H1 (cell line): ENCODE results near the gene OR4E2. TPM values are rescaled to one million over a fixed set of nuclear protein-coding genes. Genes with fewer than 3 reads are reported as not detected.

Source experiments
- CTCF ChIA-PET: fragments of 300-600 bp; sonication (Branson Sonifier 250); formaldehyde crosslinking; loops from one replicate; lab custom pipeline; 2021; ENCODE audit not compliant: partially characterized antibody; lab: Charles Lee
- POLR2A ChIA-PET: fragments of 300-600 bp; sonication (Branson Sonifier 250); formaldehyde crosslinking; loops from one replicate; lab custom pipeline; 2021; ENCODE audit warnings: inconsistent platforms; ENCODE audit not compliant: partially characterized antibody; lab: Charles Lee
- DNase-seq, 2 experiments: peaks; one replicate each; pipeline versions ENCODE4 v3.0.0 to v3.0.0-alpha.2; 2010 to 2022; ENCODE audit warnings: low spot score in 2 of 2, low read depth in 1 of 2, mixed read lengths in 1 of 2
- FAIRE-seq: peaks from 2 replicates; lab custom pipeline; 2011; peaks lifted over from hg19 to GRCh38; lab: Jason Lieb, UNC
- H2AFZ ChIP-seq: 2 replicates; pipeline ENCODE4 v1.8.1; 2012; ENCODE audit warnings: low read length, inconsistent platforms
- H2AK5ac ChIP-seq: 2 replicates; pipeline ENCODE4 v1.6.1; 2013; ENCODE audit warnings: low read depth, low read length
- H2BK120ac ChIP-seq: replicated peaks from 2 replicates; pipeline ENCODE3; 2013; ENCODE audit warnings: low read depth, low read length, inconsistent platforms
- H2BK12ac ChIP-seq: 2 replicates; pipeline ENCODE4 v1.6.1; 2013; ENCODE audit warnings: low read depth, low read length
- H2BK15ac ChIP-seq: 2 replicates; pipeline ENCODE4 v1.6.1; 2013; ENCODE audit warnings: low read length
- H2BK20ac ChIP-seq: 2 replicates; pipeline ENCODE4 v1.6.1; 2013; ENCODE audit warnings: low read length
- H2BK5ac ChIP-seq: 2 replicates; pipeline ENCODE4 v1.6.1; 2013; ENCODE audit warnings: low read depth, low read length
- H3K14ac ChIP-seq: 2 replicates; pipeline ENCODE4 v1.6.1; 2013; ENCODE audit warnings: inconsistent platforms; ENCODE audit not compliant: insufficient read length
- H3K18ac ChIP-seq: 2 replicates; pipeline ENCODE4 v1.6.1; 2013; ENCODE audit warnings: low read length; ENCODE audit errors: extremely low read depth
- H3K23ac ChIP-seq: 2 replicates; pipeline ENCODE4 v1.6.1; 2013; ENCODE audit warnings: inconsistent platforms; ENCODE audit not compliant: insufficient read length
- H3K23me2 ChIP-seq: 2 replicates; pipeline ENCODE4 v1.6.1; 2013; ENCODE audit warnings: low read depth, low read length
- H3K27ac ChIP-seq: 2 replicates; pipeline ENCODE4 v1.6.1; 2011; ENCODE audit warnings: low read depth, low read length, inconsistent platforms
- H3K27me3 ChIP-seq, 4 experiments: replicated peaks in 1 of 4; 1 replicate in 1 of 4; 2 replicates in 3 of 4; pipeline versions ENCODE4 v1.6.1 to v1.8.1; 2011 to 2013; ENCODE audit warnings: low read length in 3 of 4, mild to moderate bottlenecking in 3 of 4, inconsistent platforms in 2 of 4, mixed read lengths in 2 of 4, moderate library complexity in 1 of 4; ENCODE audit not compliant: control insufficient read depth in 3 of 4, insufficient read depth in 3 of 4; ENCODE audit errors: extremely low read depth in 1 of 4
- H3K36me3 ChIP-seq, 4 experiments: 2 replicates each; pipeline versions ENCODE4 v1.6.1 to v1.8.1; 2011 to 2013; ENCODE audit warnings: mild to moderate bottlenecking in 4 of 4, low read length in 3 of 4, moderate library complexity in 2 of 4, control low read depth in 1 of 4, inconsistent platforms in 1 of 4; ENCODE audit not compliant: insufficient read depth in 4 of 4, control insufficient read depth in 2 of 4
- H3K4ac ChIP-seq: replicated peaks from 2 replicates; pipeline ENCODE3; 2013; ENCODE audit warnings: low read length, low read depth, mixed read lengths, inconsistent platforms; ENCODE audit not compliant: insufficient read length
- H3K4me1 ChIP-seq, 4 experiments: replicated peaks in 1 of 4; 1 replicate in 1 of 4; 2 replicates in 3 of 4; pipeline versions ENCODE4 v1.6.1 to v1.8.1; 2011 to 2013; ENCODE audit warnings: low read length in 3 of 4, inconsistent platforms in 2 of 4, mixed read lengths in 1 of 4; ENCODE audit not compliant: insufficient read depth in 4 of 4, control insufficient read depth in 3 of 4
- H3K4me2 ChIP-seq, 2 experiments: 2 replicates each; pipeline versions ENCODE4 v1.6.1 to v1.8.1; 2011 to 2013; ENCODE audit warnings: low read depth in 2 of 2, low read length in 2 of 2, control low read depth in 1 of 2, inconsistent platforms in 1 of 2, mild to moderate bottlenecking in 1 of 2; ENCODE audit not compliant: insufficient read depth in 1 of 2
- H3K4me3 ChIP-seq, 4 experiments: fragments of 200-600, 300-600 bp in 1 of 4; sonication (generic), shearing (Covaris generic), sonication (Bioruptor Twin) in 1 of 4; 2 replicates each; pipeline versions ENCODE4 v1.5.1 to v1.8.1; 2011 to 2016; ENCODE audit warnings: low read length in 4 of 4, low read depth in 3 of 4, control low read depth in 2 of 4, inconsistent platforms in 2 of 4, mild to moderate bottlenecking in 2 of 4, mixed read lengths in 1 of 4, moderate library complexity in 1 of 4; ENCODE audit not compliant: insufficient read depth in 2 of 4; ENCODE audit errors: extremely low read depth in 1 of 4
- H3K56ac ChIP-seq: replicated peaks from 2 replicates; pipeline ENCODE3; 2013; ENCODE audit warnings: low read depth, mild to moderate bottlenecking, mixed read lengths, low read length, inconsistent platforms; ENCODE audit not compliant: insufficient read length
- H3K79me1 ChIP-seq: 2 replicates; pipeline ENCODE4 v1.6.1; 2013; ENCODE audit warnings: low read depth, low read length, control low read depth
- H3K79me2 ChIP-seq, 2 experiments: 2 replicates each; pipeline versions ENCODE4 v1.6.1 to v1.8.1; 2012 to 2013; ENCODE audit warnings: low read length in 2 of 2, mild to moderate bottlenecking in 2 of 2, inconsistent platforms in 1 of 2; ENCODE audit not compliant: insufficient read depth in 2 of 2, control insufficient read depth in 1 of 2
- H3K9ac ChIP-seq, 4 experiments: replicated peaks in 1 of 4; 1 replicate in 1 of 4; 2 replicates in 3 of 4; pipeline versions ENCODE4 v1.6.1 to v1.8.1; 2011 to 2013; ENCODE audit warnings: low read depth in 3 of 4, low read length in 3 of 4, control low read depth in 2 of 4, mild to moderate bottlenecking in 2 of 4, moderate library complexity in 2 of 4, inconsistent platforms in 1 of 4; ENCODE audit errors: extremely low read depth in 1 of 4
- H3K9me3 ChIP-seq, 2 experiments: 2 replicates each; pipeline versions ENCODE4 v1.6.1 to v1.8.1; 2012 to 2013; ENCODE audit warnings: mild to moderate bottlenecking in 2 of 2, moderate library complexity in 2 of 2, control low read depth in 1 of 2, inconsistent platforms in 1 of 2, low read depth in 1 of 2, low read length in 1 of 2, mixed read lengths in 1 of 2; ENCODE audit not compliant: insufficient read depth in 2 of 2
- H4K20me1 ChIP-seq, 2 experiments: replicated peaks in 1 of 2; 2 replicates each; pipeline versions ENCODE3 to v1.8.1; 2011 to 2013; ENCODE audit warnings: inconsistent platforms in 2 of 2, low read length in 2 of 2, mild to moderate bottlenecking in 1 of 2; ENCODE audit not compliant: insufficient read depth in 2 of 2, control insufficient read depth in 1 of 2
- H4K5ac ChIP-seq: 2 replicates; pipeline ENCODE4 v1.6.1; 2013; ENCODE audit warnings: low read length, low read depth, mixed read lengths, inconsistent platforms; ENCODE audit not compliant: insufficient read length
- H4K8ac ChIP-seq: 2 replicates; pipeline ENCODE4 v1.8.0; 2013; ENCODE audit warnings: mild to moderate bottlenecking, moderate library complexity, low read length, inconsistent platforms; ENCODE audit not compliant: insufficient read depth; ENCODE audit errors: extremely low read depth
- H4K91ac ChIP-seq: replicated peaks from 2 replicates; pipeline ENCODE3; 2013; ENCODE audit warnings: low read length, mixed read lengths, inconsistent platforms; ENCODE audit not compliant: insufficient read length
- BRCA1 ChIP-seq: IDR thresholded peaks from 2 replicates; pipeline ENCODE4 v1.6.1; 2012; ENCODE audit warnings: low read depth, low read length, improper control_type of control experiment
- CHD1 ChIP-seq: IDR thresholded peaks from 2 replicates; pipeline ENCODE4 v1.6.1; 2012; ENCODE audit warnings: low read depth, low read length, improper control_type of control experiment
- CTBP2 ChIP-seq: IDR thresholded peaks from 2 replicates; pipeline ENCODE4 v1.7.0; 2011; ENCODE audit warnings: borderline replicate concordance, mild to moderate bottlenecking, moderate library complexity, mixed read lengths, low read length; ENCODE audit not compliant: insufficient read depth, insufficient read length
- FOSL1 ChIP-seq: IDR thresholded peaks from 2 replicates; pipeline ENCODE4 v1.6.1; 2011; ENCODE audit warnings: mild to moderate bottlenecking, low read depth, low read length, moderate library complexity; ENCODE audit not compliant: insufficient read depth
- GTF2F1 ChIP-seq: IDR thresholded peaks from 2 replicates; pipeline ENCODE4 v1.6.1; 2012; ENCODE audit warnings: low read depth, low read length, improper control_type of control experiment, borderline replicate concordance
- JUND ChIP-seq: IDR thresholded peaks from 2 replicates; pipeline ENCODE4 v1.6.1; 2011; ENCODE audit warnings: mild to moderate bottlenecking, improper control_type of control experiment, low read length
- KDM4A ChIP-seq: IDR thresholded peaks from one replicate; pipeline ENCODE4 v1.7.1; 2012; ENCODE audit warnings: low read depth, mild to moderate bottlenecking, moderate library complexity, low read length, inconsistent platforms; ENCODE audit not compliant: severe bottlenecking
- RFX5 ChIP-seq: IDR thresholded peaks from 2 replicates; pipeline ENCODE4 v1.6.1; 2011; ENCODE audit warnings: low read depth, low read length, improper control_type of control experiment, borderline replicate concordance
- TAF7 ChIP-seq: optimal IDR thresholded peaks from 2 replicates; pipeline ENCODE3; 2011; ENCODE audit warnings: low read depth, mild to moderate bottlenecking, inconsistent platforms, low read length, moderate library complexity, borderline replicate concordance
- TEAD4 ChIP-seq: IDR thresholded peaks from 2 replicates; pipeline ENCODE4 v1.6.1; 2012; ENCODE audit warnings: low read depth, low read length, inconsistent platforms, mixed read lengths
- ZNF274 ChIP-seq: IDR thresholded peaks from 2 replicates; pipeline ENCODE4 v1.7.0; 2012; ENCODE audit warnings: low read length, borderline replicate concordance; ENCODE audit errors: extremely low read depth
- polyA plus RNA-seq, 7 experiments: library from polyadenylated mRNA; depleted of rRNA in 3 of 7; stranded (reverse) in 5 of 7; unstranded in 2 of 7; fragments of >200 nt in 5 of 7; fragments of 200-250 nt in 2 of 7; gene quantifications; 1 replicate in 5 of 7; 2 replicates in 1 of 7; 4 replicates in 1 of 7; pipeline versions ENCODE4 v1.2.1 to v1.2.3, GENCODE V29; 2011 to 2013; ENCODE audit warnings: missing spikeins in 2 of 7, mixed read lengths in 2 of 7
- total RNA-seq: library from RNA; stranded (reverse); fragmentation: NEBNext Ultra II Directional; extraction: Animal tissue kit (Norgen Biotek cat#: 25700); gene quantifications from 2 replicates; pipeline ENCODE4 v1.2.1, GENCODE V29; 2021

OR4E2 gene
- total and polyA plus RNA-seq, 2 of the 8 experiments (the other 6 are each of a cell fraction or from before 2014, with no cell fraction given): not detected

GRCh38 chr14:21669284-21669683 lies 15.6 kb downstream of the OR4E2 start:
- Histone ChIP-seq H4K20me1 (no peaks in the 10 kb centered on the region), H3K23ac (no peak overlapping the region), H3K14ac (no peak overlapping the region), H4K5ac (no peak overlapping the region), H3K9me3 (no peaks in the 10 kb centered on the region), H3K4ac (no peak overlapping the region), H4K8ac (no peak overlapping the region), H3K23me2 (no peaks in the 10 kb centered on the region), H3K4me2 (no peak overlapping the region), H2BK120ac (no peak overlapping the region), H3K27ac (no peak overlapping the region), H3K27me3 (no peaks in the 10 kb centered on the region; a peak in 1 of 7 replicates), H3K4me1 (no peaks in the 10 kb centered on the region), H2AFZ (no peak overlapping the region), H3K4me3 (no peak overlapping the region), H3K79me1 (no peaks in the 10 kb centered on the region), H2BK20ac (no peak overlapping the region), H2BK12ac (no peak overlapping the region), H3K9ac (no peak overlapping the region), H4K91ac (no peak overlapping the region), H2AK5ac (no peak overlapping the region), H2BK15ac (no peak overlapping the region), H3K18ac (no peak overlapping the region), H3K79me2 (peaks cover 0 to 3% of the 10 kb centered on the region in 2 experiments; a peak in 1 of 4 replicates), H2BK5ac (no peak overlapping the region), H3K36me3 (no peaks in the 10 kb centered on the region), H3K56ac (no peak overlapping the region)
- ChIA-PET POLR2A (no interaction called here), CTCF (interaction anchor here (1.2 to 1.3 kb wide), 2 partner anchors 12 to 66 kb away, joined by 3 read pairs; no protein-coding TSS in a partner anchor)
- no peak for TF ChIP-seq JUND
- no peak for TF ChIP-seq TAF7
- TF ChIP-seq CHD1: no peak
- TF ChIP-seq RFX5: no peak
- TF ChIP-seq KDM4A: no peak
- no peak for TF ChIP-seq BRCA1
- TF ChIP-seq ZNF274: no peak
- TF ChIP-seq GTF2F1: no peak
- no peak for TF ChIP-seq CTBP2
- no peak for TF ChIP-seq TEAD4
- TF ChIP-seq FOSL1: no peak
- DNase-seq (no peak), FAIRE-seq (no peak)
